ENCODE data around the gene ANKRD11. TPM values are rescaled to one million over a fixed set of nuclear protein-coding genes. Genes with fewer than 3 reads are reported as not detected.
"Not testable (repeated sequence)": the region's sequence is repeated elsewhere in the genome, so short reads cannot be mapped to it uniquely, and the experiment has no call there.

Gene ANKRD11
- total and polyA plus RNA-seq, 2 donors (not counting 1 experiment from before 2014, with no cell fraction given), result 41.5 to 71.2 TPM

GRCh38 chr16:89383095-89384003, 107.0 kb downstream of the ANKRD11 start:
- no peak for TF ChIP-seq EZH2 (IDR thresholded peaks at IDR 0.05; ENCODE audit: low read length, missing control alignments)
- peak in 1 of 2 donors; percentile 19 for TF ChIP-seq CTCF (conservative IDR thresholded peaks at IDR 0.05 in 1 of 2, IDR thresholded peaks at IDR 0.05 in 1 of 2; ENCODE audit: low read depth in 1 of 2, low read length in 2 of 2)
- peak overlapping the region; percentile 48 for H3K4me2 ChIP-seq (ENCODE audit: extremely low read depth, insufficient read depth, low read length)
- no peaks in the 10 kb centered on the region for H3K9me3 ChIP-seq (ENCODE audit: control insufficient read depth, insufficient read depth, low read depth, low read length)
- peaks cover 7% of the 10 kb centered on the region for H3K4me1 ChIP-seq (ENCODE audit: control insufficient read depth, extremely low read depth, insufficient read depth, low read length)
- peak overlapping the region; percentile 41 for H3K27ac ChIP-seq (ENCODE audit: insufficient read depth, low read length)
- no peak overlapping the region for H2AFZ ChIP-seq (ENCODE audit: low read length)
- H4K20me1 ChIP-seq (ENCODE audit: control insufficient read depth, extremely low read depth, insufficient read depth, low read length), result peaks cover 8% of the 10 kb centered on the region
- no peak overlapping the region for H3K4me3 ChIP-seq (replicated peaks in 1 of 4; ENCODE audit: control extremely low read depth in 1 of 4, insufficient read depth in 1 of 4, low read depth in 3 of 4, low read length in 4 of 4)
- no peaks in the 10 kb centered on the region for H3K36me3 ChIP-seq (ENCODE audit: control insufficient read depth, insufficient read depth, low read length)
- no peaks in the 10 kb centered on the region for H3K27me3 ChIP-seq (ENCODE audit: control insufficient read depth, insufficient read depth, low read length)
- peak in 1 of 2 donors; percentile 45 for DNase-seq (ENCODE audit: low read depth in 2 of 2)
- peak overlapping the region; percentile 30 for H3K9ac ChIP-seq (ENCODE audit: insufficient read depth, low read length)
- peaks cover 95% of the 10 kb centered on the region for H3K79me2 ChIP-seq (ENCODE audit: control insufficient read depth, insufficient read depth, low read length)

- H2AFZ ChIP-seq (ENCODE audit: low read length); H3K9me3 ChIP-seq (ENCODE audit: control insufficient read depth, insufficient read depth, low read depth, low read length); H3K4me1 ChIP-seq (ENCODE audit: control insufficient read depth, extremely low read depth, insufficient read depth, low read length); H3K27me3 ChIP-seq (ENCODE audit: control insufficient read depth, insufficient read depth, low read length); DNase-seq (ENCODE audit: low read depth in 2 of 2); H3K4me2 ChIP-seq (ENCODE audit: extremely low read depth, insufficient read depth, low read length); H3K36me3 ChIP-seq (ENCODE audit: control insufficient read depth, insufficient read depth, low read length); H3K4me3 ChIP-seq (replicated peaks in 1 of 4; ENCODE audit: control extremely low read depth in 1 of 4, insufficient read depth in 1 of 4, low read depth in 3 of 4, low read length in 4 of 4); H3K27ac ChIP-seq (ENCODE audit: insufficient read depth, low read length); H3K9ac ChIP-seq (ENCODE audit: insufficient read depth, low read length): not testable (repeated sequence)
- peaks cover 12% of the 10 kb centered on the region for H4K20me1 ChIP-seq (ENCODE audit: control insufficient read depth, extremely low read depth, insufficient read depth, low read length)
- peaks cover 96% of the 10 kb centered on the region for H3K79me2 ChIP-seq (ENCODE audit: control insufficient read depth, insufficient read depth, low read length)
These were observed 107.8 kb downstream of the ANKRD11 start for GRCh38 chr16:89382555-89382954.

- Histone ChIP-seq H3K9ac (ENCODE audit: insufficient read depth, low read length) (no peak overlapping the region), H3K4me3 (replicated peaks in 1 of 4; ENCODE audit: control extremely low read depth in 1 of 4, insufficient read depth in 1 of 4, low read depth in 3 of 4, low read length in 4 of 4) (no peak overlapping the region), H4K20me1 (ENCODE audit: control insufficient read depth, extremely low read depth, insufficient read depth, low read length) (peaks cover 10% of the 10 kb centered on the region), H2AFZ (ENCODE audit: low read length) (no peak overlapping the region), H3K27me3 (ENCODE audit: control insufficient read depth, insufficient read depth, low read length) (no peaks in the 10 kb centered on the region), H3K27ac (ENCODE audit: insufficient read depth, low read length) (no peak overlapping the region), H3K9me3 (ENCODE audit: control insufficient read depth, insufficient read depth, low read depth, low read length) (no peaks in the 10 kb centered on the region), H3K4me1 (ENCODE audit: control insufficient read depth, extremely low read depth, insufficient read depth, low read length) (peaks cover 7% of the 10 kb centered on the region), H3K36me3 (ENCODE audit: control insufficient read depth, insufficient read depth, low read length) (no peaks in the 10 kb centered on the region), H3K4me2 (ENCODE audit: extremely low read depth, insufficient read depth, low read length) (no peak overlapping the region), H3K79me2 (ENCODE audit: control insufficient read depth, insufficient read depth, low read length) (peaks cover 98% of the 10 kb centered on the region)
- no peak for TF ChIP-seq EZH2 (IDR thresholded peaks at IDR 0.05; ENCODE audit: low read length, missing control alignments)
- no peak for TF ChIP-seq CTCF (conservative IDR thresholded peaks at IDR 0.05 in 1 of 2, IDR thresholded peaks at IDR 0.05 in 1 of 2; ENCODE audit: low read depth in 1 of 2, low read length in 2 of 2)
- no peak for DNase-seq (ENCODE audit: low read depth in 2 of 2)
These were observed 108.6 kb downstream of the ANKRD11 start for GRCh38 chr16:89381788-89382187.
